ENCODE results near the gene CRX. TPM values are rescaled to one million over a fixed set of nuclear protein-coding genes. Genes with fewer than 3 reads are reported as not detected.

Gene CRX
- total RNA-seq (2016; rRNA removed; fragmentation: Illumina TruSeq; extraction: Trizol) (not detected in 2 replicates), polyA plus RNA-seq (2011; rRNA removed) (not detected in 2 replicates), polyA minus RNA-seq (2011; rRNA and poly(A)+ RNA removed; ENCODE audit: low replicate concordance) (not detected in 2 replicates), Bru-seq, nascent RNA (not detected), BruChase-seq, experiment 1, labeled RNA remaining after a 6-hour chase (not detected), BruChase-seq, experiment 2, labeled RNA remaining after a 2-hour chase (not detected)
- total RNA-seq (2016; cell fraction: cytosol; rRNA removed; fragmentation: Illumina TruSeq; extraction: Trizol; ENCODE audit: low read depth): not detected in 2 replicates
- total RNA-seq (2016; cell fraction: insoluble cytoplasmic fraction; rRNA removed; fragmentation: Illumina TruSeq; extraction: Trizol): not detected in 2 replicates
- total RNA-seq (2016; cell fraction: membrane; rRNA removed; fragmentation: Illumina TruSeq; extraction: Trizol): not detected in 2 replicates
- not detected in 2 replicates for total RNA-seq (2016; cell fraction: nucleus; rRNA removed; fragmentation: Illumina TruSeq; extraction: Trizol)
- not detected in 2 replicates for polyA plus RNA-seq (2011; cell fraction: cytosol; rRNA removed)
- polyA plus RNA-seq (2011; cell fraction: nucleus; rRNA removed): not detected in 2 replicates
- polyA plus RNA-seq (2012): not detected in 2 replicates
- polyA plus RNA-seq (2016; cell fraction: cytosol; fragmentation: Illumina TruSeq; extraction: Trizol; ENCODE audit: low read depth): not detected in 2 replicates
- not detected in 2 replicates for polyA plus RNA-seq (2016; cell fraction: insoluble cytoplasmic fraction; fragmentation: Illumina TruSeq; extraction: Trizol; ENCODE audit: low read depth)
- not detected in 2 replicates for polyA plus RNA-seq (2016; cell fraction: membrane; fragmentation: Illumina TruSeq; extraction: Trizol; ENCODE audit: low read depth)
- polyA plus RNA-seq (2016; cell fraction: nucleus; fragmentation: Illumina TruSeq; extraction: Trizol; ENCODE audit: insufficient read depth, low read depth): not detected in 2 replicates
- polyA minus RNA-seq (2011; cell fraction: cytosol; rRNA and poly(A)+ RNA removed): not detected in 2 replicates
- not detected in 2 replicates for polyA minus RNA-seq (2011; cell fraction: nucleus; rRNA and poly(A)+ RNA removed)
- long read RNA-seq, experiment 1: 0 reads
- long read RNA-seq, experiment 2: 0 reads

GRCh38 chr19:47821460-47822020, at the start of gene CRX:
Gene CRX (plus strand): TSS chr19:47821937. CDS start chr19:47834444, 12,507 bp downstream.
- TF ChIP-seq FOXM1 (CRISPR knock-in tag; IDR thresholded peaks at IDR 0.05): no peak
- TF ChIP-seq GABPB1 (CRISPR knock-in tag; IDR thresholded peaks at IDR 0.05): no peak
- no peak for TF ChIP-seq ZNF891 (CRISPR knock-in tag; IDR thresholded peaks at IDR 0.05)
- TF ChIP-seq ZNF589 (CRISPR knock-in tag; conservative IDR thresholded peaks at IDR 0.05): no peak
- TF ChIP-seq ZNF451 (CRISPR knock-in tag; IDR thresholded peaks at IDR 0.05): no peak
- no peak for TF ChIP-seq UBTF (CRISPR knock-in tag; IDR thresholded peaks at IDR 0.05)
- TF ChIP-seq ZNF652 (CRISPR knock-in tag; IDR thresholded peaks at IDR 0.05; ENCODE audit: borderline replicate concordance, low read depth): no peak
- no peak for TF ChIP-seq NFYB (CRISPR knock-in tag; IDR thresholded peaks at IDR 0.05)
- TF ChIP-seq POLR2A (IDR thresholded peaks at IDR 0.05; ENCODE audit: insufficient read depth in 1 of 2, low read depth in 2 of 2, low read length in 2 of 2): no peak
- TF ChIP-seq MYNN (CRISPR knock-in tag; IDR thresholded peaks at IDR 0.05; ENCODE audit: low read depth): no peak
- no peak for TF ChIP-seq SETDB1 (CRISPR knock-in tag; IDR thresholded peaks at IDR 0.05; ENCODE audit: borderline replicate concordance)
- no peak for TF ChIP-seq ZNF331 (CRISPR knock-in tag; IDR thresholded peaks at IDR 0.05)
- no peak for TF ChIP-seq ATF4 (CRISPR knock-in tag; IDR thresholded peaks at IDR 0.05)
- TF ChIP-seq ZFX (CRISPR knock-in tag; IDR thresholded peaks at IDR 0.05; ENCODE audit: low read depth): no peak
- Histone ChIP-seq H3K9ac (ENCODE audit: insufficient read depth, low read depth, low read length) (no peak within 1 kb of the TSS), H3K4me1 (ENCODE audit: insufficient read depth, low read length) (peaks cover 16% of the 10 kb centered on the region; the same call in 1 of the 2 replicates), H3K9me3 (ENCODE audit: low read length) (no peaks in the 10 kb centered on the region), H3K79me2 (ENCODE audit: insufficient read depth, low read length) (no peaks in the 10 kb centered on the region), H4K20me1 (ENCODE audit: insufficient read depth, low read length) (no peaks in the 10 kb centered on the region), H3K36me3 (replicated peaks in 1 of 2; ENCODE audit: control insufficient read depth in 1 of 2, insufficient read depth in 2 of 2, low read length in 2 of 2) (no peaks in the 10 kb centered on the region), H3K27ac (ENCODE audit: extremely low read length, insufficient read depth, low read length) (no peak within 1 kb of the TSS), H2AFZ (ENCODE audit: low read length) (no peak within 1 kb of the TSS), H3K4me2 (ENCODE audit: low read depth, low read length) (no peak within 1 kb of the TSS), H3K4me3 (replicated peaks in 1 of 3; ENCODE audit: insufficient read depth in 1 of 3, low read depth in 2 of 3, low read length in 3 of 3) (no peak within 1 kb of the TSS), H3K27me3 (ENCODE audit: control insufficient read depth in 1 of 2, insufficient read depth in 2 of 2, low read length in 2 of 2) (peaks cover 2 to 26% of the 10 kb centered on the region in 2 experiments; a peak in 3 of 5 replicates)
- FAIRE-seq: no peak
- BruUV-seq (replicated peaks): no TSS peak
- in situ Hi-C loops (cut with HindIII; ENCODE audit: extremely low pct_ligation_motif_present, low pct_unique_long_range_greater_than_20kb): no loop called here
- no peak for ATAC-seq
- intact Hi-C loops (cut with micrococcal nuclease; ENCODE audit: unreplicated experiment): no loop called here
- 17% methylated on average over 15 of the region's 15 CpGs for WGBS (ENCODE audit: low lambda C conversion rate)
- no peak for DNase-seq (ENCODE audit: low spot score)
- POLR2A ChIA-PET: no interaction called here
- CTCF ChIA-PET (ENCODE audit: low intra/inter-chr PET ratio, low total read pairs): no interaction called here

Measured in HepG2 (cell line).